Tibial nerve (tissue), 4 donors: Measurements from ENCODE around the gene RTL1. TPM values are rescaled to one million over a fixed set of nuclear protein-coding genes. Genes with fewer than 3 reads are reported as not detected.

ENCODE experiments used
- DNase-seq, 2 donors: peaks; one replicate each; pipeline ENCODE4 v3.0.0-alpha.2; 2019; ENCODE audit warnings: low spot score in 2 of 2
- H3K27ac ChIP-seq, 4 donors: fragments of 200-600 bp; sonication (generic) in 3 of 4; one replicate each; pipeline ENCODE4 v1.5.1; 2017 to 2019; ENCODE audit warnings: mild to moderate bottlenecking in 1 of 4
- H3K27me3 ChIP-seq, 2 donors: fragments of 200-600 bp; sonication (generic) in 1 of 2; one replicate each; pipeline versions ENCODE4 v1.5.1 to v1.6.0; 2017 to 2019
- H3K36me3 ChIP-seq, 3 donors: fragments of 200-600 bp; sonication (generic); one replicate each; pipeline ENCODE4 v1.5.1; 2018 to 2019
- H3K4me1 ChIP-seq, 4 donors: fragments of 200-600 bp; sonication (generic) in 3 of 4; one replicate each; pipeline ENCODE4 v1.5.1; 2017 to 2019
- H3K4me3 ChIP-seq, 4 donors: fragments of 200-600 bp; sonication (generic) in 3 of 4; one replicate each; pipeline ENCODE4 v1.5.1; 2017 to 2019; ENCODE audit warnings: mild to moderate bottlenecking in 1 of 4, moderate library complexity in 1 of 4
- H3K9me3 ChIP-seq, 4 donors: fragments of 200-600 bp; sonication (generic) in 3 of 4; one replicate each; pipeline ENCODE4 v1.5.1; 2017 to 2019
- CTCF ChIP-seq, 5 experiments: fragments of 200-600 bp in 3 of 5; fragments of 450-650 bp in 2 of 5; sonication (generic) in 3 of 5; IDR thresholded peaks; one replicate each; pipeline ENCODE4 v1.5.1; 2016 to 2019; ENCODE audit warnings: antibody characterized with exemption in 5 of 5, mild to moderate bottlenecking in 3 of 5, moderate library complexity in 2 of 5
- EP300 ChIP-seq, 2 donors: sonication (generic); formaldehyde crosslinking; IDR thresholded peaks; one replicate each; pipeline ENCODE4 v1.6.1; 2017; ENCODE audit warnings: antibody characterized with exemption in 2 of 2, mild to moderate bottlenecking in 1 of 2
- POLR2A ChIP-seq, 2 donors: fragments of 450-650 bp; IDR thresholded peaks; one replicate each; pipeline ENCODE4 v1.6.1; 2017; ENCODE audit warnings: antibody characterized with exemption in 2 of 2, mild to moderate bottlenecking in 2 of 2, moderate library complexity in 2 of 2
- WGBS, 2 donors: methylation state at CpG; one replicate each; pipeline ENCODE4 v1.1.5; 2018; 5-methylcytosine and 5-hydroxymethylcytosine counted together
- total RNA-seq, 4 donors: library from RNA; depleted of rRNA; stranded (reverse); fragments of >200 nt; gene quantifications; one replicate each; pipeline ENCODE4 v1.1.0, GENCODE V29; 2016

Gene RTL1
- total RNA-seq, 4 donors from 2014 or later: not detected

GRCh38 chr14:100914597-100915021, 11.1 kb upstream of the RTL1 start:
- H3K4me1 ChIP-seq: no peaks in the 10 kb centered on the region
- H3K9me3 ChIP-seq: peaks cover 0 to 3% (median 0%) of the 10 kb centered on the region in 4 donors
- no peak overlapping the region for H3K4me3 ChIP-seq
- TF ChIP-seq POLR2A (IDR thresholded peaks at IDR 0.05) (no peak), EP300 (IDR thresholded peaks at IDR 0.05) (no peak), CTCF (IDR thresholded peaks at IDR 0.05) (no peak)
- peaks cover 0 to 4% (median 0%) of the 10 kb centered on the region in 3 donors for H3K36me3 ChIP-seq
- 69 to 73% methylated on average over 3 of the region's 3 CpGs for WGBS, 2 donors
- no peaks in the 10 kb centered on the region for H3K27me3 ChIP-seq
- no peak overlapping the region for H3K27ac ChIP-seq
- no peak for DNase-seq

- peaks cover 0 to 6% of the 10 kb centered on the region in 2 donors for H3K27me3 ChIP-seq
- H3K4me3 ChIP-seq: no peak overlapping the region
- no peak overlapping the region for H3K27ac ChIP-seq
- peaks cover 0 to 7% (median 0%) of the 10 kb centered on the region in 3 donors for H3K36me3 ChIP-seq
- peaks cover 0 to 3% (median 0%) of the 10 kb centered on the region in 4 donors for H3K9me3 ChIP-seq
- no peak for DNase-seq
- TF ChIP-seq EP300 (IDR thresholded peaks at IDR 0.05) (no peak), POLR2A (IDR thresholded peaks at IDR 0.05) (no peak), CTCF (IDR thresholded peaks at IDR 0.05) (no peak)
- WGBS, 2 donors: 78 to 80% methylated on average over 8 of the region's 8 CpGs
- no peaks in the 10 kb centered on the region for H3K4me1 ChIP-seq
These were observed 8.3 kb upstream of the RTL1 start for GRCh38 chr14:100911665-100912316.

GRCh38 chr14:100910888-100911664, 7.6 kb upstream of the RTL1 start:
- Histone ChIP-seq H3K4me3 (no peak overlapping the region), H3K9me3 (peaks cover 0 to 3% (median 0%) of the 10 kb centered on the region in 4 donors), H3K4me1 (no peaks in the 10 kb centered on the region), H3K27me3 (peaks cover 0 to 6% of the 10 kb centered on the region in 2 donors), H3K36me3 (peaks cover 0 to 7% (median 0%) of the 10 kb centered on the region in 3 donors), H3K27ac (no peak overlapping the region)
- no peak for DNase-seq
- TF ChIP-seq EP300 (IDR thresholded peaks at IDR 0.05) (no peak), POLR2A (IDR thresholded peaks at IDR 0.05) (no peak), CTCF (IDR thresholded peaks at IDR 0.05) (no peak)
- 88 to 89% methylated on average over 21 of the region's 21 CpGs for WGBS, 2 donors

- H3K4me1 ChIP-seq: peaks cover 0 to 4% (median 0%) of the 10 kb centered on the region in 4 donors
- H3K27me3 ChIP-seq: peaks cover 0 to 15% of the 10 kb centered on the region in 2 donors
- H3K9me3 ChIP-seq: no peaks in the 10 kb centered on the region
- WGBS, 2 donors: 80 to 86% methylated on average over 9 of the region's 9 CpGs
- no peak overlapping the region for H3K4me3 ChIP-seq
- no peak overlapping the region for H3K27ac ChIP-seq
- peaks cover 0 to 3% (median 0%) of the 10 kb centered on the region in 3 donors for H3K36me3 ChIP-seq
- no peak for TF ChIP-seq POLR2A (IDR thresholded peaks at IDR 0.05)
- TF ChIP-seq EP300 (IDR thresholded peaks at IDR 0.05): no peak
- no peak for TF ChIP-seq CTCF (IDR thresholded peaks at IDR 0.05)
- no peak for DNase-seq
These were observed 5.9 kb upstream of the RTL1 start for GRCh38 chr14:100909439-100909838.

GRCh38 chr14:100907240-100907639, 3.7 kb upstream of the RTL1 start:
- Histone ChIP-seq H3K27ac (no peak overlapping the region), H3K9me3 (no peaks in the 10 kb centered on the region), H3K36me3 (peaks cover 0 to 3% (median 0%) of the 10 kb centered on the region in 3 donors), H3K4me1 (peaks cover 0 to 10% (median 0%) of the 10 kb centered on the region in 4 donors), H3K27me3 (peaks cover 0 to 37% of the 10 kb centered on the region in 2 donors), H3K4me3 (no peak overlapping the region)
- TF ChIP-seq CTCF (IDR thresholded peaks at IDR 0.05): no peak
- TF ChIP-seq EP300 (IDR thresholded peaks at IDR 0.05): no peak
- no peak for TF ChIP-seq POLR2A (IDR thresholded peaks at IDR 0.05)
- DNase-seq: no peak
- WGBS, 2 donors: 91 to 94% methylated on average over 8 of the region's 8 CpGs
